Adipocyte (in vitro differentiated cells): ENCODE results near the gene SCAF1.
"Not testable (repeated sequence)": the region's sequence is repeated elsewhere in the genome, so short reads cannot be mapped to it uniquely, and the experiment has no call there.

ENCODE experiments used
- DNase-seq: peaks from one replicate; pipeline ENCODE4 v3.0.0-alpha.2; 2015; ENCODE audit warnings: low read depth
- H3K27me3 ChIP-seq: replicated peaks from 2 replicates; pipeline ENCODE4 v1.7.0; 2013; ENCODE audit warnings: mild to moderate bottlenecking, low read length, moderate library complexity; ENCODE audit not compliant: control insufficient read depth, insufficient read depth
- H3K36me3 ChIP-seq: 2 replicates; pipeline ENCODE4 v1.7.0; 2013; ENCODE audit warnings: low read length, mild to moderate bottlenecking, moderate library complexity; ENCODE audit not compliant: control insufficient read depth, insufficient read depth, severe bottlenecking
- H3K4me1 ChIP-seq: 2 replicates; pipeline ENCODE4 v1.7.0; 2013; ENCODE audit warnings: mild to moderate bottlenecking, low read length, moderate library complexity; ENCODE audit not compliant: control insufficient read depth, insufficient read depth
- H3K4me3 ChIP-seq: 2 replicates; pipeline ENCODE4 v1.7.0; 2013; ENCODE audit warnings: mild to moderate bottlenecking, low read length, moderate library complexity
- H3K9ac ChIP-seq: 2 replicates; pipeline ENCODE4 v1.7.0; 2013; ENCODE audit warnings: mild to moderate bottlenecking, low read length, moderate library complexity
- H3K9me3 ChIP-seq: 2 replicates; pipeline ENCODE4 v1.7.0; 2013; ENCODE audit warnings: mild to moderate bottlenecking, low read length, moderate library complexity; ENCODE audit not compliant: control insufficient read depth

The SCAF1 gene

GRCh38 chr19:49599378-49600295, 42.4 kb upstream of the SCAF1 start:
- H3K4me3 ChIP-seq: no peak overlapping the region
- no peaks in the 10 kb centered on the region for H3K27me3 ChIP-seq
- H3K9me3 ChIP-seq: no peaks in the 10 kb centered on the region
- no peak for DNase-seq
- H3K9ac ChIP-seq: no peak overlapping the region
- H3K4me1 ChIP-seq: no peaks in the 10 kb centered on the region
- H3K36me3 ChIP-seq: peaks cover 75% of the 10 kb centered on the region

DNA sequence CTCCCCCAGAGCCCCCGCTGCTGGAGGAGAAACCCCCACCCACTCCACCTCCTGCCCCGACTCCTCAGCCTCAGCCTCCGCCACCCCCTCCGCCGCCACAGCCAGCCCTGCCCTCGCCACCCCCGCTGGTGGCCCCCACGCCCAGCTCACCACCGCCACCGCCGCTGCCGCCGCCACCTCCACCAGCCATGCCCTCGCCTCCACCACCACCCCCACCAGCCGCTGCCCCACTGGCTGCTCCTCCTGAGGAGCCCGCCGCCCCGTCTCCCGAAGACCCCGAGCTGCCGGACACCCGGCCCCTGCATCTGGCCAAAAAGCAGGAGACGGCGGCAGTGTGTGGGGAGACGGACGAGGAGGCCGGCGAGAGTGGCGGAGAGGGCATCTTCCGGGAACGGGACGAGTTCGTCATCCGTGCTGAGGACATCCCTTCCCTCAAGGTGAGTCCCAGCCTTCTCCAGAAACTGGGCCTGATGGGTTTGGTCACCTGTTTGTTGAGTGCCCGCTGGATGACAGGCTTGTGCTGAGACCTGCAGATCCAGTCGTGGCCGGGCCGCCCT, 40.4 kb upstream of the SCAF1 start:
- no peaks in the 10 kb centered on the region for H3K27me3 ChIP-seq
- H3K9ac ChIP-seq: no peak overlapping the region
- H3K4me3 ChIP-seq: no peak overlapping the region
- no peaks in the 10 kb centered on the region for H3K9me3 ChIP-seq
- H3K36me3 ChIP-seq: peaks cover 75% of the 10 kb centered on the region
- peaks cover 3% of the 10 kb centered on the region for H3K4me1 ChIP-seq
- DNase-seq: no peak

GRCh38 chr19:49602806-49603205, 39.2 kb upstream of the SCAF1 start:
- Histone ChIP-seq H3K9ac (no peak overlapping the region), H3K4me3 (no peak overlapping the region), H3K4me1 (peaks cover 3% of the 10 kb centered on the region), H3K27me3 (no peaks in the 10 kb centered on the region), H3K36me3 (peaks cover 70% of the 10 kb centered on the region), H3K9me3 (no peaks in the 10 kb centered on the region)
- no peak for DNase-seq

- Histone ChIP-seq H3K36me3 (peaks cover 68% of the 10 kb centered on the region), H3K4me3 (no peak overlapping the region)
- DNase-seq: no peak
These were observed 36.4 kb upstream of the SCAF1 start for GRCh38 chr19:49605605-49606004.

DNA sequence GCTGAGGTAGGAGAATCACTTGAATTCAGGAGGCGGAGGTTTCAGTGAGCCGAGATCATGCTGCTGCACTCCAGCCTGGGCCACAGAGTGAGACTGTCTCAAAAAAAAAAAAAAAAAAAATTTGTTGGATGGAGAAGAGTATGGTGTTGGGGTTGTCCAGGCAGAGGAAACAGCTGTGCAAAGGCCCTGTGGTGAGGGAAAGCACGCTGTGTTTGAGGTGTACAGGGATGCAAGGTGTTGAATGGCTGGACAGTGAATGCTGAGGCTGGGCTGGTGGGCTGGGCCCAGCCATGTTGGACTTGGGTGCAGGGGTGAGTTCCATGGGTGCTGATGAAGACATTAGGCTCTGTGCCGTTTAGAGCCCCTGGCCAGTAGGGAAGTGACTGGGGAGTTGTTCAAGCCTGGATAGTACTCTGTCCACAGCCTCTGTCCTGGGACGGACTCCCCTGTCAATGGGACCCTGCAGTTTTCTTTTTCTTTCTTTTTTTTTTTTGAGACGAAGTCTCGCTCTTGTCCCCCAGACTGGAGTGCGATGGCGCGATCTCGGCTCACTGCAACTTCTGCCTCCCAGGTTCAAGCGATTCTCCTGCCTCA, 32.4 kb upstream of the SCAF1 start:
- H3K4me3 ChIP-seq: no peak overlapping the region
- peaks cover 34% of the 10 kb centered on the region for H3K36me3 ChIP-seq
- H3K9me3 ChIP-seq: no peaks in the 10 kb centered on the region
- DNase-seq: no peak
- no peaks in the 10 kb centered on the region for H3K27me3 ChIP-seq
- H3K4me1 ChIP-seq: peaks cover 35% of the 10 kb centered on the region
- H3K9ac ChIP-seq: no peak overlapping the region

More at GRCh38 chr19:49605605-49606004, 36.4 kb upstream of the SCAF1 start:
- H3K9ac ChIP-seq: no peak overlapping the region
- no peaks in the 10 kb centered on the region for H3K27me3 ChIP-seq
- no peaks in the 10 kb centered on the region for H3K9me3 ChIP-seq
- peaks cover 10% of the 10 kb centered on the region for H3K4me1 ChIP-seq

DNA sequence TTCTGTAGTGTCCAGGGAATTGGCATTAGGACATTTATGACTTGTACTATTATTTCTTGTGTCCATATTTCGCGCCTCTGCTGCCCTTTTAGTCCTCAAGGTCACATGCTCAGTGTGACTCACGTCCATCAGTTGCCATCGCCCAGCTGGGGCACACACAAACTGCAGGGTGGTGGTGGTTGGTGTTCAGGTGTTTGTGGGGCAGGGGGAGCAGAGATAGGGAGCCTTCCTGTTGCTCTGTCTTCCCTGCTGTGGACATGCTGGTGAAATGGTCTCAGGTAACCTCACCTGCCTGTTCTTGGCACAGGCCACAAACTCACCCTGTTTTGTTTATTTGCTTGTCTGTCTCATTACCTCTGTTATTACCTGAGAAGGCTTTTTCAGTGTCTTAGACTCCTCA, 28.6 kb upstream of the SCAF1 start:
- peaks cover 37% of the 10 kb centered on the region for H3K4me1 ChIP-seq
- no peaks in the 10 kb centered on the region for H3K27me3 ChIP-seq
- H3K9ac ChIP-seq: peak overlapping the region; percentile 48
- H3K4me3 ChIP-seq: peak overlapping the region; percentile 49
- peaks cover 39% of the 10 kb centered on the region for H3K36me3 ChIP-seq
- DNase-seq: no peak
- no peaks in the 10 kb centered on the region for H3K9me3 ChIP-seq

GRCh38 chr19:49614096-49614833, 27.7 kb upstream of the SCAF1 start:
- peak; percentile 66 for DNase-seq
- Histone ChIP-seq H3K36me3 (peaks cover 37% of the 10 kb centered on the region), H3K9ac (peak overlapping the region; percentile 48), H3K4me1 (peaks cover 31% of the 10 kb centered on the region), H3K27me3 (no peaks in the 10 kb centered on the region), H3K4me3 (peak overlapping the region; percentile 49), H3K9me3 (no peaks in the 10 kb centered on the region)

- Histone ChIP-seq H3K4me1 (peaks cover 31% of the 10 kb centered on the region), H3K4me3 (no peak overlapping the region), H3K27me3 (no peaks in the 10 kb centered on the region), H3K9me3 (no peaks in the 10 kb centered on the region), H3K9ac (no peak overlapping the region), H3K36me3 (peaks cover 35% of the 10 kb centered on the region)
- DNase-seq: no peak
These were observed 26.1 kb upstream of the SCAF1 start for GRCh38 chr19:49615861-49616260.

GRCh38 chr19:49616532-49616931, 25.5 kb upstream of the SCAF1 start:
- no peaks in the 10 kb centered on the region for H3K27me3 ChIP-seq
- no peak overlapping the region for H3K9ac ChIP-seq
- no peak overlapping the region for H3K4me3 ChIP-seq
- peaks cover 38% of the 10 kb centered on the region for H3K36me3 ChIP-seq
- no peak for DNase-seq
- no peaks in the 10 kb centered on the region for H3K9me3 ChIP-seq
- H3K4me1 ChIP-seq: peaks cover 31% of the 10 kb centered on the region

GRCh38 chr19:49616945-49617344, 25.1 kb upstream of the SCAF1 start:
- Histone ChIP-seq H3K27me3 (no peaks in the 10 kb centered on the region), H3K9ac (no peak overlapping the region), H3K36me3 (peaks cover 40% of the 10 kb centered on the region), H3K9me3 (no peaks in the 10 kb centered on the region), H3K4me3 (no peak overlapping the region), H3K4me1 (peaks cover 31% of the 10 kb centered on the region)
- DNase-seq: no peak

DNA sequence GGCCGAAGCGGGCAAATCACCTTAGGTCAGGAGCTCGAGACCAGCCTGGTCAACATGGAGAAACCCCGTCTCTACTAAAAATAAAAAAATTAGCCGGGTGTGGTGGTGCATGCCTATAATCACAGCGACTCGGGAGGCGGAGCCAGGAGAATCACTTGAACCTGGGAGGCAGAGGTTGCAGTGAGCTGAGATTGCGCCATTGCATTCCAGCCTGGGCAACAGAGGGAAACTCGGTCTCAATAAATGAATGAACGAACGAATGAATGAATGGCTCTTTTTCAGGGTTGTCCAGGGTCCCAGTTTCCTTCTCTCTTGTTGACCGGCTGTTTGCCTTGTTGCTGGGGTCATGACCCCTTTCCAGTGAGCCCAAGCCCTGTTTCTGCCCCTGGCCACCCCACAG, 24.1 kb upstream of the SCAF1 start:
- not testable (repeated sequence) for DNase-seq, H3K27me3 ChIP-seq, H3K9me3 ChIP-seq, H3K4me3 ChIP-seq, H3K9ac ChIP-seq
- peaks cover 22% of the 10 kb centered on the region for H3K4me1 ChIP-seq
- peaks cover 40% of the 10 kb centered on the region for H3K36me3 ChIP-seq
